PC-3 (cell line): Measurements from ENCODE around the gene PDZRN4. TPM values are rescaled to one million over a fixed set of nuclear protein-coding genes. Genes with fewer than 3 reads are reported as not detected.
"Not testable (repeated sequence)": the region's sequence is repeated elsewhere in the genome, so short reads cannot be mapped to it uniquely, and the experiment has no call there.

Source experiments
- ATAC-seq: fragments of 200-7000 bp; cut with Tn5 transposase; 2 replicates; pipeline ENCODE4 v1.9.1; 2020; ENCODE audit warnings: mild to moderate bottlenecking, moderate library complexity
- BruUV-seq: library from RNA; stranded (reverse); fragments of 400-500 nt; replicated peaks from 2 replicates; lab custom pipeline; 2021; lab: Mats Ljungman, UMichigan
- CTCF ChIA-PET: fragments of 300-600 bp; sonication (Branson Sonifier 250); formaldehyde crosslinking; loops from one replicate; lab custom pipeline; 2022; ENCODE audit warnings: antibody characterized with exemption; lab: Charles Lee
- POLR2A ChIA-PET: fragments of 300-600 bp; sonication (Branson Sonifier 250); formaldehyde crosslinking; loops from one replicate; lab custom pipeline; 2022; ENCODE audit warnings: antibody characterized with exemption; ENCODE audit not compliant: unreplicated experiment; lab: Charles Lee
- DNase-seq: peaks from one replicate; pipeline ENCODE4 v3.0.0-alpha.2; 2015
- H2AFZ ChIP-seq: fragments of 300-600 bp; sonication (generic); 2 replicates; pipeline ENCODE4 v1.6.0; 2016; ENCODE audit warnings: antibody characterized with exemption, low read length
- H3F3A ChIP-seq: fragments of 300-600 bp; sonication (generic); one replicate; pipeline ENCODE4 v1.6.0; 2017; ENCODE audit warnings: antibody characterized with exemption, low read length, control low read depth, mild to moderate bottlenecking; ENCODE audit not compliant: unreplicated experiment
- H3K27ac ChIP-seq: fragments of 300-600 bp; sonication (generic); 2 replicates; pipeline ENCODE4 v1.5.1; 2016; ENCODE audit warnings: mild to moderate bottlenecking, low read length
- H3K27me3 ChIP-seq: fragments of 300-600 bp; sonication (generic); 2 replicates; pipeline ENCODE4 v1.6.1; 2016; ENCODE audit warnings: low read length, mixed read lengths
- H3K36me3 ChIP-seq: fragments of 300-600 bp; sonication (generic); 2 replicates; pipeline ENCODE4 v1.6.1; 2016; ENCODE audit warnings: low read depth, mixed run types, low read length, mixed read lengths
- H3K4me1 ChIP-seq: fragments of 300-600 bp; sonication (generic); 2 replicates; pipeline ENCODE4 v1.5.1; 2016; ENCODE audit warnings: low read length; ENCODE audit not compliant: insufficient read depth
- H3K4me2 ChIP-seq: fragments of 300-600 bp; sonication (generic); 2 replicates; pipeline ENCODE4 v1.6.0; 2016; ENCODE audit warnings: low read length
- H3K4me3 ChIP-seq: fragments of 300-600 bp; sonication (generic); 2 replicates; pipeline ENCODE4 v1.5.1; 2016; ENCODE audit warnings: mild to moderate bottlenecking, low read length, mixed read lengths
- H3K79me2 ChIP-seq: fragments of 300-600 bp; sonication (generic); 2 replicates; pipeline ENCODE4 v1.6.1; 2017; ENCODE audit warnings: low read length, mixed read lengths
- H3K9ac ChIP-seq: fragments of 300-600 bp; sonication (generic); 2 replicates; pipeline ENCODE4 v1.6.0; 2016; ENCODE audit warnings: mild to moderate bottlenecking, low read length
- H3K9me2 ChIP-seq: fragments of 300-600 bp; sonication (generic); replicated peaks from 2 replicates; pipeline ENCODE4 v1.6.1; 2016; ENCODE audit warnings: mixed run types, low read length, mixed read lengths
- H3K9me3 ChIP-seq: fragments of 300-600 bp; sonication (generic); 2 replicates; pipeline ENCODE4 v1.6.1; 2016; ENCODE audit warnings: low read length, mixed read lengths
- H4K20me1 ChIP-seq: fragments of 300-600 bp; sonication (generic); 2 replicates; pipeline ENCODE4 v1.6.1; 2016; ENCODE audit warnings: low read length, mixed read lengths
- EZH2 ChIP-seq: fragments of 300-600 bp; sonication (generic); IDR thresholded peaks from one replicate; pipeline ENCODE4 v1.6.1; 2017; ENCODE audit warnings: antibody characterized with exemption, mild to moderate bottlenecking, low read length; ENCODE audit not compliant: unreplicated experiment
- EZH2phosphoT487 ChIP-seq: fragments of 300-600 bp; sonication (generic); IDR thresholded peaks from 2 replicates; pipeline ENCODE4 v1.6.1; 2018; ENCODE audit warnings: mild to moderate bottlenecking, antibody characterized with exemption, low read length, borderline replicate concordance
- intact Hi-C: fragments of 100-400 bp; cut with micrococcal nuclease; formaldehyde crosslinking; loops from 2 replicates; pipeline ENCODE4 v1.9.0; 2023
- total RNA-seq: library from RNA; depleted of rRNA; stranded (reverse); fragments of >200 nt; gene quantifications from 2 replicates; pipeline ENCODE4 v1.2.3, GENCODE V29; 2014
- TF ChIP-seq, protein P1 (sequence below): fragments of 300-600 bp; sonication (generic); conservative IDR thresholded peaks from 2 replicates; pipeline ENCODE4 v1.5.1; 2017; ENCODE audit warnings: antibody characterized with exemption, low read depth, mild to moderate bottlenecking, low read length

PDZRN4 gene
- total RNA-seq, 1 experiment from 2014 or later = not detected

DNA sequence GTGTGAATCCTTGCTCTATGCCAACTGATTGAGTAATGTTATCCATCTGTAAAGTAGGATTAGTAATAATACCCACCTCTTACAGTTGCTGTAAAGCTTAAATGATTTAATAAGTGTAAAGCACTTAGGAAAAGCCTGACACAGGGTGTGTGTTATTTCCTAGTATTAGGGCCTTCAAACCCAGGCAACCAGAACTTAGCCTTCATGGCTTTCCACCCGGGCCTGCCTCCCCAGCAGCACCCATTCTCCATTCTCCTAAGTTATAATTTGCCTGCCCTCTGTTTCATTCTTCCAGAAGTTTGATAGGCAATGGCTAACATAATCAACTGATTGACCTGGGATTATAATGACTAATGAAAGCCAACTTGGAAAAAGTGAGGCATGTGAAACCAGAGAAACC lies 20.4 kb upstream of the PDZRN4 start:
- Histone ChIP-seq H3K27ac (no peak overlapping the region), H3K9ac (no peak overlapping the region), H3K27me3 (peaks cover 14% of the 10 kb centered on the region; the same call in 1 of the 2 replicates), H3K4me2 (no peak overlapping the region), H3K4me1 (no peaks in the 10 kb centered on the region), H3F3A (no peaks in the 10 kb centered on the region), H4K20me1 (no peaks in the 10 kb centered on the region), H3K79me2 (no peaks in the 10 kb centered on the region), H3K36me3 (no peaks in the 10 kb centered on the region), H3K4me3 (no peak overlapping the region), H2AFZ (no peak overlapping the region), H3K9me2 (no peaks in the 10 kb centered on the region), H3K9me3 (no peaks in the 10 kb centered on the region)
- DNase-seq (no peak), ATAC-seq (no peak)
- CTCF ChIA-PET = no interaction called here
- TF ChIP-seq EZH2 = no peak
- TF ChIP-seq EZH2phosphoT487 = no peak
- TF ChIP-seq, protein P1, sequence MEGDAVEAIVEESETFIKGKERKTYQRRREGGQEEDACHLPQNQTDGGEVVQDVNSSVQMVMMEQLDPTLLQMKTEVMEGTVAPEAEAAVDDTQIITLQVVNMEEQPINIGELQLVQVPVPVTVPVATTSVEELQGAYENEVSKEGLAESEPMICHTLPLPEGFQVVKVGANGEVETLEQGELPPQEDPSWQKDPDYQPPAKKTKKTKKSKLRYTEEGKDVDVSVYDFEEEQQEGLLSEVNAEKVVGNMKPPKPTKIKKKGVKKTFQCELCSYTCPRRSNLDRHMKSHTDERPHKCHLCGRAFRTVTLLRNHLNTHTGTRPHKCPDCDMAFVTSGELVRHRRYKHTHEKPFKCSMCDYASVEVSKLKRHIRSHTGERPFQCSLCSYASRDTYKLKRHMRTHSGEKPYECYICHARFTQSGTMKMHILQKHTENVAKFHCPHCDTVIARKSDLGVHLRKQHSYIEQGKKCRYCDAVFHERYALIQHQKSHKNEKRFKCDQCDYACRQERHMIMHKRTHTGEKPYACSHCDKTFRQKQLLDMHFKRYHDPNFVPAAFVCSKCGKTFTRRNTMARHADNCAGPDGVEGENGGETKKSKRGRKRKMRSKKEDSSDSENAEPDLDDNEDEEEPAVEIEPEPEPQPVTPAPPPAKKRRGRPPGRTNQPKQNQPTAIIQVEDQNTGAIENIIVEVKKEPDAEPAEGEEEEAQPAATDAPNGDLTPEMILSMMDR = no peak
- BruUV-seq = no TSS peak
- intact Hi-C loops = no loop called here
- POLR2A ChIA-PET = no interaction called here

DNA sequence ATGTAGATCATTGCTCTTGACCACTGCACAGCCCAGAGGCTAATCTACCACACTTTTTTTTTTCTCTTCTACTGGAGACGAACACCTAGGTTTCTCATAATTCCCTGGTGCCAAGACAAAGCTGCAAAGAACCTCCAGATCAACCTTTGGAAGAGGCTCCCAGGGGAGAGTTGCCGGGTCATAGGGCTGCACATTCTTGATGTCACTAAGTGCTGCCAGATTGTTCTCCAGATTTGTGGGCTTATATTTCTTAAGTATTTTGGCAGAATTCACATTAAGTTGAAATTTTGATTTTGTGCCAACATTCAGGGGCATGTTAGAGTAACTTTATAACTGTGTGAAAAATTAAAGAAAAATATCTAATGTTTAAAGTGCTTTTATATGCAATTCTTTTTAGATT lies 13.5 kb upstream of the PDZRN4 start:
- intact Hi-C loops = no loop called here
- Histone ChIP-seq H3K9ac (no peak overlapping the region), H3K4me3 (no peak overlapping the region), H3K4me2 (no peak overlapping the region), H2AFZ (no peak overlapping the region), H3K79me2 (no peaks in the 10 kb centered on the region), H3K36me3 (no peaks in the 10 kb centered on the region), H3K9me3 (no peaks in the 10 kb centered on the region), H3K9me2 (no peaks in the 10 kb centered on the region), H3F3A (no peaks in the 10 kb centered on the region), H3K27me3 (no peaks in the 10 kb centered on the region), H3K4me1 (no peaks in the 10 kb centered on the region), H4K20me1 (no peaks in the 10 kb centered on the region), H3K27ac (no peak overlapping the region)
- CTCF ChIA-PET = no interaction called here
- BruUV-seq = no TSS peak
- POLR2A ChIA-PET = no interaction called here
- ATAC-seq (no peak), DNase-seq (no peak)
- TF ChIP-seq EZH2phosphoT487 = no peak
- TF ChIP-seq, protein P1 = no peak
- TF ChIP-seq EZH2 = no peak

DNA sequence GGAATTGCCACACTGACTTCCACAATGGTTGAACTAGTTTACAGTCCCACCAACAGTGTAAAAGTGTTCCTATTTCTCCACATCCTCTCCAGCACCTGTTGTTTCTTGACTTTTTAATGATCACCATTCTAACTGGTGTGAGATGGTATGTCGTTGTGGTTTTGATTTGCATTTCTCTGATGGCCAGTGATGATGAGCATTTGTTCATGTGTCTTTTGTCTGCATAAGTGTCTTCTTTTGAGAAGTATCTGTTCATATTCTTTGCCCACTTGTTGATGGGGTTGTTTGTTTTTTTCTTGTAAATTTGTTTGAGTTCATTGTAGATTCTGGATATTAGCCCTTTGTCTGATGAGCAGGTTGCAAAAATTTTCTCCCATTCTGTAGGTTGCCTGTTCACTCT lies 8.6 kb upstream of the PDZRN4 start:
- intact Hi-C loops, H3K27me3 ChIP-seq, BruUV-seq, ATAC-seq, H3K36me3 ChIP-seq, H3K9me2 ChIP-seq, H3F3A ChIP-seq, H3K27ac ChIP-seq, H3K79me2 ChIP-seq, H2AFZ ChIP-seq, H3K9me3 ChIP-seq, DNase-seq, H3K4me3 ChIP-seq, H3K4me2 ChIP-seq, H4K20me1 ChIP-seq, H3K4me1 ChIP-seq, H3K9ac ChIP-seq, POLR2A ChIA-PET, CTCF ChIA-PET: not testable (repeated sequence)
